Stimulated activated naive CD4-positive, alpha-beta T cell (primary cell): ENCODE results near the gene MPZ.
"Not testable (repeated sequence)": the region's sequence is repeated elsewhere in the genome, so short reads cannot be mapped to it uniquely, and the experiment has no call there.

Source experiments
- DNase-seq, 6 experiments: peaks; one replicate each; lab custom pipeline; 2025; lab: John Stamatoyannopoulos, UW

Gene MPZ

GRCh38 chr1:161309868-161310267 is at the start of gene MPZ:
Gene MPZ (minus strand): TSS chr1:161309968. CDS start chr1:161309905, 63 bp downstream.
- DNase-seq: no peak

GRCh38 chr1:161359291-161359690 is 49.5 kb upstream of the MPZ start:
- no peak for DNase-seq

- DNase-seq: no peak
Measured at GRCh38 chr1:161357073-161357472, 47.3 kb upstream of the MPZ start.

GRCh38 chr1:161351482-161351881 is 41.7 kb upstream of the MPZ start:
- no peak for DNase-seq

- no peak for DNase-seq
Measured at GRCh38 chr1:161350671-161351070, 40.9 kb upstream of the MPZ start.

GRCh38 chr1:161342821-161343220 is 33.1 kb upstream of the MPZ start:
- DNase-seq: no peak

GRCh38 chr1:161342177-161342576 is 32.4 kb upstream of the MPZ start:
- no peak for DNase-seq

- DNase-seq: no peak
Measured at GRCh38 chr1:161335796-161336195, 26.0 kb upstream of the MPZ start.

- no peak for DNase-seq
Measured at GRCh38 chr1:161333166-161333565, 23.4 kb upstream of the MPZ start.

GRCh38 chr1:161330346-161330745 is 20.6 kb upstream of the MPZ start:
- no peak for DNase-seq

- no peak for DNase-seq
Measured at GRCh38 chr1:161324020-161324419, 14.3 kb upstream of the MPZ start.

GRCh38 chr1:161315841-161316674 is 6.3 kb upstream of the MPZ start:
- DNase-seq: not testable (repeated sequence)

GRCh38 chr1:161314201-161314981 is 4.6 kb upstream of the MPZ start, which contains the start of gene SDHC:
Gene SDHC (plus strand): TSS chr1:161314381. CDS start chr1:161314406, 25 bp downstream.
- DNase-seq: peak; percentile 84 to 92 (median 90)

- DNase-seq: no peak
Measured at GRCh38 chr1:161313554-161314200, 3.9 kb upstream of the MPZ start.

GRCh38 chr1:161311595-161312181 is 1.9 kb upstream of the MPZ start:
- no peak for DNase-seq

- DNase-seq: no peak
Measured at GRCh38 chr1:161307892-161308638, 1.7 kb downstream of the MPZ start.

GRCh38 chr1:161307230-161307768 is 2.5 kb downstream of the MPZ start:
- DNase-seq: peak in 2 of 6 experiments; percentile 8 to 9

- DNase-seq: peak; percentile 84 to 93 (median 89)
Measured at GRCh38 chr1:161305867-161306519, 3.8 kb downstream of the MPZ start.

GRCh38 chr1:161304927-161305866 is 4.6 kb downstream of the MPZ start:
- peak in 3 of 6 experiments; percentile 1 to 34 (median 20) for DNase-seq
